CD8-positive, alpha-beta memory T cell (primary cell): Measurements from ENCODE around the gene VPS13C. TPM values are rescaled to one million over a fixed set of nuclear protein-coding genes. Genes with fewer than 3 reads are reported as not detected.

Experiments used
- polyA plus RNA-seq: library from polyadenylated mRNA; unstranded; fragments of 300-500 nt; fragmentation: Illumina TruSeq; gene quantifications from one replicate; pipeline ENCODE4 v1.2.3, GENCODE V29; 2021
- total RNA-seq, 2 experiments: library from RNA; stranded (reverse); gene quantifications; one replicate each; pipeline ENCODE4 v1.2.3, GENCODE V29; 2021

VPS13C gene
- total and polyA plus RNA-seq, 3 experiments from 2014 or later, result 15.8 to 42.9 (median 42.5) TPM

Other genes starting within 250 kb of the VPS13C start
- under 1 TPM; 0.09 to 0.13 TPM for gene C2CD4A, start 6.5 kb upstream of the VPS13C start, total RNA-seq
- gene C2CD4A, start 6.5 kb upstream of the VPS13C start, polyA plus RNA-seq, result not detected
- under 1 TPM in 1 of 2 experiments, not detected in 1; 0.13 TPM for gene C2CD4B, start 104.8 kb upstream of the VPS13C start, total RNA-seq
- gene C2CD4B, start 104.8 kb upstream of the VPS13C start, polyA plus RNA-seq, result not detected